Inflammatory macrophage treated with lipopolysaccharide for 4 hours (primary cell): ENCODE measurements around the gene SYT5.
"Not testable (repeated sequence)": the region's sequence is repeated elsewhere in the genome, so short reads cannot be mapped to it uniquely, and the experiment has no call there.

Experiments
- DNase-seq: peaks from one replicate; pipeline ENCODE4 v3.0.0-alpha.2; 2020

Gene SYT5

DNA sequence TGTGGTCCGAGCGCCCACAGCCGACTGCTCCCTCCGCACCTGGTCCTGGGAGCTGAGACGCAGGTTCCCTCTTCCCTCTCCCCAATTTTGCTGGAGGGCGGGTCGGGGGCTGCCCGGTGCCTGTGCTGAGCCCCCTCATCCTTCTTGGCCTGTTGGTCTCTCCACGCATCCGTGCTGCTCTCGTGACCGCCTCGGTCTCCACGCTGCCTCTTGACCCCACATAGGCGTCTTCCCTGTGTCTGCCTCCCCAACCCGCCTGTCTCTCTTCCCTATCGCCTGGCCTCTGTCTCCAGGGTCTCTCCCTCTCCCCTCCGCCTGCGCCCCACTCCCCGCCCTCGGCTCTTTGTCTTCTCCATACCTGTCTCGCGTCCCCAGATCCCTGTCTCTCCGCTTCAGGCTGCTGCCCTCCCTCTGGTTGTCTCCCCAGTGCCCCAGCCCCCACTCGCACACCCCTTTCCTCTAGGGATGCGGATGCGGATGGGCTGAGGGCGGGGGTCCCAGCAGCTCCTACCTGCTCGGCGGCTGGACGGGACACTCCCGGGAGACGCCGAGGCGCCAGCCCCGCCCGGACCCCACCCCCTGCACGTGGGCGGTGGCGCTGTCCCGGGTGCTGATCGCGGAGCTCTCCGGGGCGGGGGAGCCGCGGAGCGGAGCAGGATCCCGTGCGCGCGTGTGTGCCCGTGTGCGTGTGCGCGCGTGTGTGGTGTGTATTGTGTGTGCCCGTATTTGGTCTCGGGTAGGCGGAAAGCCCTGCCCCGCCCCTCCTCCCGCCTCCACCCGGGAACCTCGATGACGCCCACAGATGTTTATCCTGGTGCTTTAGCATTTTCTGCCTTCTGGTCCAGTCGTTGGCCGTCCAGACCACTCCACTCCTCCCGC lies at the start of gene SYT5:
TSS of gene SYT5 (minus strand) at position 684 of the 879 bp plus-strand sequence. CDS start 1,248 bp downstream, outside the sequence.
- DNase-seq: peak; percentile 13

DNA sequence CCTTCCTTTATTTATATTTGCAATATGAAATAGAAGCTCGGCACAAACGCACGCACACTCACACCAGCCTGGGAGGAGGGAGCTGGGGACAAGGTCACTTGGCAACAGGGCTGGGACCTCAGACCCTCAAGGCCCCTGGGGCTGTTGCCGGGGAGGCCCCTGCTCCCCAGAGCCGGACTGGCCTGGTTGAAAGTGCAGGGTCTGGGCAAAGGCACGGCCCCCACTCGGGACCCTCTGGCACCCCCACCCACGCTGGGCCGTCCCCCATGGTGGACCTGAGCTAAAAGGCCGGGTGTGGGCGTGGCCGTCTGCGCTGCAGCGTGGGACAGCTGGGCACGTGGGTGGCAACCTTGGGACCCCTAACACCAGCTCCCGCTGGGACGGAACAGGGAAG lies 49.7 kb upstream of the SYT5 start:
- no peak for DNase-seq

- DNase-seq: no peak
These were observed 49.2 kb upstream of the SYT5 start for GRCh38 chr19:55229145-55229788.

GRCh38 chr19:55228403-55229031 lies 48.4 kb upstream of the SYT5 start, which contains the start of gene TMEM86B:
TSS of gene TMEM86B (minus strand) at chr19:55228763. CDS start at chr19:55228741, 22 bp downstream.
- DNase-seq: no peak

- DNase-seq: no peak
These were observed 47.9 kb upstream of the SYT5 start for GRCh38 chr19:55228015-55228391.

GRCh38 chr19:55227241-55228014 lies 47.3 kb upstream of the SYT5 start:
- no peak for DNase-seq

GRCh38 chr19:55226788-55227187 lies 46.7 kb upstream of the SYT5 start:
- no peak for DNase-seq

DNA sequence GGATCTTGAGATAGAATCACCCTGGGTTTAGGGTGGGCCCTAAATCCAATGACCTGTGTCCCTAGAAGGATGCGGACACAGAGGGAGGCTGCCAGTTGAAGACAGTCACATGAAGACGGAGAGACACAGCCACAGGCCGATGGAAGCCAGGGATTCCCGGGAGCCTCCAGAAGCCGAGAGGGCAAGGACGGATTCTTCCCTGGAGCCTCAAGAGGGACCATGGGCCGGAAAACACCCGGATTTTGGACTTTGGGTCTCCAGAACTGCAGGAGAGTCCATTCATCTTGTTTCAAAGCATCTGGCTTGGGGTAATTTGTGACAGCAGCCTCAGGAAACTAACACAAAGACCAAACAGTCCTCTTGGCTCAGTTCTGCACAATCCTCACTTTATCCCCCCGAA lies 46.2 kb upstream of the SYT5 start:
- no peak for DNase-seq

DNA sequence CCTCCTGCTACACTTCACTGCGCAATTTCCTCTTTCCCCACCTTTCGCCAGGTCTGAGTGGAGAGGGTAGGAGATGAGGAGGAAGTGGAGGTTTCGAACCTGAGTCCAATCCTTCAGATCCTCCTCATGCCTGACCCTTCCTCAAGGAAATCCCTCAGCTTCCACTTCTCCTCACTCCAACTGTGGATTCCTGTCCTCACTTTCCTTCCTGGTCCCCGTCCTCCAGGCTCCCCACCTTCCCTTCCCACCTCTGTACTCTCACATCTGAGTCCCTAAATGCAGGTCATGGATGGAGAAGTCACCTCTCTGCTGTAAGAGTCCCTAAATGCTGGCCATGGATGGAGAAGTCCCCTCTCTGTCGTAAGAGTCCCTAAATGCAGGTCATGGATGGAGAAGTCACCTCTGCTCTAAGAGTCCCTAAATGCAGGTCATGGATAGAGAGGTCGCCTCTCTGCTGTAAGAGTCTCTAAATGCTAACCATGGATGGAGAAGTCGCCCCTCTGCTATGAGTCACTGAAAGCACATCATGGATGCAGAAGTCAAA lies 45.4 kb upstream of the SYT5 start:
- DNase-seq: no peak

DNA sequence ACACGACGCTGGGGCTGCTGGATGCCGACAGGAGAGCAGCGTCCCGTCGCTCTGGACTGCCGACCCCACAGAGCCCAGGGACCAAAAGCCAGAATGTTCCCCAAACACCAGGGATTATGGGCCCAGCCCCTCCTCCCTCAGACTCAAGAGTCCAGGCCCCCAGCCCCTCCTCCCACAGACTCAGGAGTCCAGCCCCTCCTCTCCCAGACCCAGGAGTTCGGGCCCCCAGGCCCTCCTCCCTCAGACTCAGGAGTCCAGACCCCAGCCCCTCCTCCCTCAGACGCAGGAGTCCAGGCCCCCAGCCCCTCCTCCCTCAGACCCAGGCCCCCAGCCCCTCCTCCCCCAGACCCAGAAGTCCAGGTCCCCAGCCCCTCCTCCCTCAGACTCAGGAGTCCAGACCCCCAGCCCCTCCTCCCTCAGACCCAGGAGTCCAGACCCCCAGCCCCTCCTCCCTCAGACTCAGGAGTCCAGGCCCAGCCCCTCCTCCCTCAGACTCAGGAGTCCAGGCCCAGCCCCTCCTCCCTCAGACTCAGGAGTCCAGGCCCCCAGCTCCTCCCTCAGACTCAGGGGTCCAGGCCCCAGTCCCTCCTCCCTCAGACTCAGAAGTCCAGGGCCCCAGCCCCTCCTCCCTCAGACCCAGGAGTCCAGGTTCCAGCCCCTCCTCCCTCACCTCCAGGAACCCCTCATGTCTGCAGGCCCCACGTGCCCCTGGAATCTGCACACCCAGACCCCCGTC lies 44.8 kb upstream of the SYT5 start:
- not testable (repeated sequence) for DNase-seq

- no peak for DNase-seq
These were observed 44.1 kb upstream of the SYT5 start for GRCh38 chr19:55224038-55224665.

- no peak for DNase-seq
These were observed 43.4 kb upstream of the SYT5 start for GRCh38 chr19:55223291-55224037.

DNA sequence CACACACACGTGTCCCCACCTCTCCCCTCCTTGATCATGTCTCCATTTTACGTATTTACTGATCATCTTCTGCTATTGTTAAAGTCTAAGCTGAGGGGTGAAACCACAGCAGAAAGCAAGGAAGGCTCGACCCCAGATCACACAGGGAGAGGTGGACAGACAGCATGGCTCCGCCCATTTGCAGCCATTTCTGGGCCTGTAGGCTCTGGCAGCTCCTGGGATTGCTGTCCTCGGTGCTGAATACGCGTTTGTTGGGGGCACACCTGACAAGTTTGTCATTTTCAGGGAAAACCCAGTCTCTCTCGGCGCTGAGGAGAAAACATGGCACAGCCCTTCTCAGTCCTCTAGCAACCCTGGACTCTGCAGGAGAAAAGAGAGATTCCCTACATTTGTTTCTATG lies 40.4 kb upstream of the SYT5 start:
- DNase-seq: no peak

DNA sequence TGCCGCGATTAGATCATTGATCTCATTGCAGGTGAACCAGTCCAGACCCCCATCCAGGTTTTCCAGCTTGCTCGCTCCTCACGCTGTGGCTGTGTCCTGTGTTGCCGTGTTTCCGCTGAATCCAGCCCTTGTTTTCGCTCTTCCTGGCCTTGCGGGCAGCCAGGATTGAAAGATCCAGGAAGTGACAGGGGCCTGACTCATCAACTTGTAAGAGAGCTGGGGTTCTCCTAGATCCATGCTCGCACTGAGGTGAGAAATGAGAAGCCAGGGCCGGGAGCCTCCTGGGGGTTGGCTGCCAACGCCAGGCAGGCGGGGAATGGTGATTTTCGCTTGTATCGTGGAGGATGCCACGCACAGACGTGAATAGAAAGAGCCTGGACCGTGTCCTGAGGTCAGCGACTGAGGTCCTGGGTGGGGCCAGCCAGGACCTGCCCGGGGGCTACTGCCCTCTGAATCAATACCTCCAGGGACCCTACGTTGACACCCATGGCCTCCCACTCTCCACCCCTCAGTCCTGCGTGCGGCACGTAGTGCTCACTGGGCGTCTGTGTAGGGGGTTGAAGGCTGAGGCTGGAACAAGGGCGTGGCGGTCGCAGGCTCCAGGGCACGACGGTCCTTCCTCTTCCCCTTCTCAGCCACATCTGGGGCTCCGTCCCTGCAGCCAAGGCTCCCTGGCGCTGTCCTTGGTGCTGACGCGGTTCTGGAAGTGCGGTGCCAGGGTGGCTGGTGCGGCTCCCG lies 36.5 kb upstream of the SYT5 start:
- peak; percentile 95 for DNase-seq

DNA sequence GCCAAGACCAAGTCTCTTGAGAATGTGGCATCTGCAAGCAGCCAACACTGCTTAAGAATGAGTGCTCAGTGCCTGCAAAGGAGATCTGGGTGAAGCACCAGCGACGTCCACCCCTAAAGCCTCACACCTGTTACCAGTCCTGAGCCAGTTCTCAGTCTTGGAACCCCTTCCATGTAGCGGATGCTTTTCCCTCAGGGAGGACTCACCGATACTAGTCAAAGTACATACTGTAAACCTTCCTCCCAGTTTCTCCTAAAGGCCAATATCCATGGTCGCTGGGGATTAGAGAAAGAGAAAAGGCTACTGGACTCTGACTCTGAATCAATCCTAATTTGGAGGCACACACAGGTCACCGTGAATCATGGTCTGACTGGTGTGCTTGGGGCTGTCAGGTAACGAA lies 33.5 kb upstream of the SYT5 start:
- DNase-seq: no peak

GRCh38 chr19:55212447-55212846 lies 32.4 kb upstream of the SYT5 start:
- DNase-seq: peak; percentile 61

GRCh38 chr19:55209693-55210472 lies 29.8 kb upstream of the SYT5 start:
- DNase-seq: no peak

GRCh38 chr19:55208880-55209692 lies 29.0 kb upstream of the SYT5 start, which contains the start of gene PTPRH:
TSS of gene PTPRH (minus strand) at chr19:55209501. CDS start at chr19:55209433, 68 bp downstream.
- DNase-seq: no peak
